Hippocampal formation (tissue), 2 donors: ENCODE results near the gene CHRNB1.

ENCODE experiments used
- DNase-seq, 2 donors: peaks; one replicate each; lab custom pipeline; 2025; lab: John Stamatoyannopoulos, UW

Gene CHRNB1

GRCh38 chr17:7483255-7484066 lies 38.6 kb downstream of the CHRNB1 start:
- peak; percentile 97 for DNase-seq

- peak; percentile 97 for DNase-seq
These were observed 39.4 kb downstream of the CHRNB1 start, which contains the start of gene POLR2A for GRCh38 chr17:7484067-7484918. Gene POLR2A (plus strand): TSS chr17:7484366.

DNA sequence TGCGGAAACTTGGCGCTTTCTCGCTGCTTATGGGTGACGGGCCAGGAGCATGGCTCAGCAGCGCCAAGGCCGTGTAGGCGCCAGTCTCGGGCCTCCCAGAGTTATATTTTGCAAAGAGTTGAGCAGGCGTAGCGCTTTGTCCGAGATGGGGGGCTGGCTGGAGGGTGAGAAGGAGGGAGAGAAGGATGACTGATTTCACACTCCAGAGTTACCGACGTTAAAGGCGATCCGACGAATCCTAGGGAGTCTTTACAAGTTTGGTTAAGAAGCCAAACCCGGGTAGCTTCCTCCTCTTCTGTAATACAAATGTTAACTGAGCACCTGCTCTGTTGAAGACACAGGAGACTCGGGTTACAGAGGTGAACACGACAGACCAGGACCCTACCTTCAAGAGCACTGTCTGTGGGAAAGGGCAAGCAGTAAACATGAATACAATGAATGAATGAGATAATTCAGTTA lies 40.1 kb downstream of the CHRNB1 start:
- no peak for DNase-seq

DNA sequence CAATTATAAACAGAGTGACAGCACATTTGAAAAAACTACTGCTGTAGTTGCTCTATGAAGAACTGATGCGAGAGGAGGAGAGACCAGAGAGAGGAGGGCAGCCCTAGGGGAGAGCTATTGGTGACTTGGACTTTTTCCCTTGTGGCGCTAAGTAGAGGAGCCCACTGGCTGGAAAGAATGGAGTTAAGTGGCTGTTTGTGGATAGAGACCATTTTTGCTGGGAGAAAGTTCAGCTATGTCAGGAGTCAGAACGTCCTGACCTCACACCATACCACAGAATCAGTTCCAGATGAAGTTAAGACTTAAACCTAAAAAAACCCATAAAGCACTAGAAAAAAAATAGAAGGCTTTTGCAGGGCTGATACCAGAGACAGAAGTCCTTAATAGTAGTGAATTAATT lies 41.3 kb downstream of the CHRNB1 start:
- no peak for DNase-seq

GRCh38 chr17:7490144-7490543 lies 45.3 kb downstream of the CHRNB1 start:
- DNase-seq = no peak

- no peak for DNase-seq
These were observed 46.7 kb downstream of the CHRNB1 start for GRCh38 chr17:7491583-7491982.

DNA sequence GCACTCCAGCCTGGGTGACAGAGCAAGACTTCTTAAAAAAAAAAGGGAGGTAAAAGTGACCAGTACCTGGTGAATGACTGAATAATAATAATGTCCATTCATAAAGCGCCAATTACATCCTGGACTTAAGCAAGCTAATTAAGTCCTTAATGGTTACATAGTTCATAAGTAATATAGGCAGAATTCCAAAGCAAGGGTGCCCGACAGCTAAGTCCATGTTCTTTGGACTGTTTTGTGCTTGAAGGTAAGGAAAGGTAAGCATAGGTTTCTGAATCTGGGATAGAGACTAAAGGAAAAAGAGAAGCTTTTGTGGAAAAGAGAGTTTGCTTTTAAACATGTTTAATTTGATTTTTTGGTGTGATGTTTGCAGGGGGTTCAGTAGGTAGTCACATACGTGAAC lies 49.1 kb downstream of the CHRNB1 start:
- no peak for DNase-seq

DNA sequence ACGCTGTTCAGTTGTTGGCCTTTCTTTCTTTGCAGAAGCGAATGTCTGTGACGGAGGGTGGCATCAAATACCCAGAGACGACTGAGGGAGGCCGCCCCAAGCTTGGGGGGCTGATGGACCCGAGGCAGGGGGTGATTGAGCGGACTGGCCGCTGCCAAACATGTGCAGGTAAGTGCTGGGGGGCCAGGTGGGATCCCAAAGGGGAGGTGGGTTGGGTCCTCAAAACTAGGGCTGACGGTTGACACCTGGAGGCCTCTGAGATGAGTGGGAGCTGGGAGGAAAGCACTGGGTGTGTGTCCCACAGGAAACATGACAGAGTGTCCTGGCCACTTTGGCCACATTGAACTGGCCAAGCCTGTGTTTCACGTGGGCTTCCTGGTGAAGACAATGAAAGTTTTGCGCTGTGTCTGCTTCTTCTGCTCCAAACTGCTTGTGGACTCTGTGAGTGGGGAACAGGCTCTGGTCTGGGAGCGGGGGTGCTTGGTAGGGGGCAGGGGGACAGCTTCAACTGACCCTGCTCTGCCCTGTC lies 51.1 kb downstream of the CHRNB1 start:
- DNase-seq = no peak

GRCh38 chr17:7496470-7497183 lies 51.8 kb downstream of the CHRNB1 start:
- DNase-seq = no peak

GRCh38 chr17:7497228-7497627 lies 52.4 kb downstream of the CHRNB1 start:
- no peak for DNase-seq

- DNase-seq = no peak
These were observed 52.8 kb downstream of the CHRNB1 start for GRCh38 chr17:7497636-7498035.

- DNase-seq = no peak
These were observed 54.3 kb downstream of the CHRNB1 start for GRCh38 chr17:7499161-7499560.

DNA sequence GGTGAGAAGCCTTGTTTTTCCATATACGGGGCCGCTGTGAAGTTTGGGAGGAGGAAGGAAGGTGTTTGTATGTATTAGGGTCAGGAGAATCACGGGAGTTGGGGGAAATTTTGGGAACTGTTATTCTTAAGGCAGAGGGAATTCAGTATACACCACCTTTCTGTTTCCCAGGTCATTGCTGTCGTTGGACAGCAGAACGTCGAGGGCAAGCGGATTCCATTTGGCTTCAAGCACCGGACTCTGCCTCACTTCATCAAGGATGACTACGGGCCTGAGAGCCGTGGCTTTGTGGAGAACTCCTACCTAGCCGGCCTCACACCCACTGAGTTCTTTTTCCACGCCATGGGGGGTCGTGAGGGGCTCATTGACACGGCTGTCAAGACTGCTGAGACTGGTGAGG lies 56.9 kb downstream of the CHRNB1 start:
- no peak for DNase-seq

- DNase-seq = no peak
These were observed 57.4 kb downstream of the CHRNB1 start for GRCh38 chr17:7502171-7502847.

GRCh38 chr17:7502987-7503386 lies 58.1 kb downstream of the CHRNB1 start:
- DNase-seq = no peak

DNA sequence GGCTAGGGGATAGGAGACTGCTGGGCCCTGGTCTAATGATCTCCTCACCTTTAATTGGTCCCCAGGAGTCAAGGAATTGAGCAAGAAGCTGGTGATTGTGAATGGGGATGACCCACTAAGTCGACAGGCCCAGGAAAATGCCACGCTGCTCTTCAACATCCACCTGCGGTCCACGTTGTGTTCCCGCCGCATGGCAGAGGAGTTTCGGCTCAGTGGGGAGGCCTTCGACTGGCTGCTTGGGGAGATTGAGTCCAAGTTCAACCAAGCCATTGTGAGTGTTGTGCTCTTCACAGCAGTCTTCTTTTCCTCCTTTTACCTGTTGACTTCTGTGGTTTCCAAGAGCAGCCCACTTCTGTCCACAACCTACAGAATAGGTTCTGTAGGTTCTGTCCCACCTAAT lies 58.7 kb downstream of the CHRNB1 start:
- no peak for DNase-seq
